HEK293 (cell line): Measurements from ENCODE around the gene NPW.
A peak's percentile ranks its signal among the peaks of the same experiment; 100 is the strongest.

Experiments used
- CTCF ChIA-PET: fragments of 350-600 bp; formaldehyde crosslinking; extraction: SDS; loops from one replicate; lab custom pipeline; 2021; ENCODE audit warnings: antibody characterized with exemption; lab: Yijun Ruan, JAX
- POLR2A ChIA-PET: fragments of 300-600 bp; formaldehyde crosslinking; extraction: SDS; loops from one replicate; lab custom pipeline; 2020; ENCODE audit warnings: antibody characterized with exemption, inconsistent platforms; lab: Yijun Ruan, JAX
- H3K27ac ChIP-seq: fragments of 200-500 bp; sonication (Bioruptor generic); 2 replicates; pipeline ENCODE4 v1.5.1; 2014; ENCODE audit warnings: low read depth, low read length, control low read depth, inconsistent platforms; ENCODE audit errors: extremely low read depth
- H3K36me3 ChIP-seq, 2 experiments: fragments of 200-500 bp in 1 of 2; sonication (Bioruptor generic) in 1 of 2; 1 replicate in 1 of 2; 2 replicates in 1 of 2; pipeline ENCODE4 v1.5.1; 2014 to 2017; ENCODE audit warnings: inconsistent platforms in 2 of 2, low read length in 2 of 2; ENCODE audit not compliant: control insufficient read depth in 2 of 2, insufficient read depth in 1 of 2
- H3K4me1 ChIP-seq: fragments of 200-500 bp; sonication (Bioruptor generic); 2 replicates; pipeline ENCODE4 v1.5.1; 2014; ENCODE audit warnings: mild to moderate bottlenecking, low read length, inconsistent platforms; ENCODE audit not compliant: control insufficient read depth, insufficient read depth
- H3K4me3 ChIP-seq: 2 replicates; pipeline ENCODE4 v1.5.1; 2011; ENCODE audit warnings: low read depth, mild to moderate bottlenecking, control low read depth, low read length, moderate library complexity
- H3K9me3 ChIP-seq: fragments of 200-500 bp; sonication (Bioruptor generic); 2 replicates; pipeline ENCODE4 v1.5.1; 2014; ENCODE audit warnings: low read depth, low read length, inconsistent platforms; ENCODE audit not compliant: control insufficient read depth, insufficient read depth
- BCL6B ChIP-seq: fragments of 450-650 bp; formaldehyde crosslinking; IDR thresholded peaks from 2 replicates; pipeline ENCODE4 v1.5.1; 2017; ENCODE audit warnings: missing biosample characterization, missing genetic modification characterization
- EGR2 ChIP-seq: fragments of 450-650 bp; formaldehyde crosslinking; IDR thresholded peaks from 2 replicates; pipeline ENCODE4 v1.5.1; 2016; ENCODE audit warnings: low read depth, missing biosample characterization, missing genetic modification characterization
- HOXD13 ChIP-seq: sonication (generic); formaldehyde crosslinking; IDR thresholded peaks from 2 replicates; pipeline ENCODE4 v1.8.0; 2022; ENCODE audit warnings: missing genetic modification reagents, borderline replicate concordance
- KLF7 ChIP-seq: fragments of 450-650 bp; formaldehyde crosslinking; IDR thresholded peaks from 2 replicates; pipeline ENCODE4 v1.5.1; 2016; ENCODE audit warnings: missing biosample characterization, missing genetic modification characterization, borderline replicate concordance
- KLF9 ChIP-seq: fragments of 450-650 bp; formaldehyde crosslinking; IDR thresholded peaks from 2 replicates; pipeline ENCODE4 v1.5.1; 2016; ENCODE audit warnings: missing biosample characterization, missing genetic modification characterization, low read depth
- MYNN ChIP-seq: fragments of 450-650 bp; formaldehyde crosslinking; IDR thresholded peaks from 2 replicates; pipeline ENCODE4 v1.5.1; 2016; ENCODE audit warnings: missing biosample characterization, missing genetic modification characterization, borderline replicate concordance
- PBX3 ChIP-seq: sonication (generic); formaldehyde crosslinking; IDR thresholded peaks from 2 replicates; pipeline ENCODE4 v1.8.1; 2022; ENCODE audit warnings: mild to moderate bottlenecking, moderate library complexity, missing genetic modification reagents
- RBAK ChIP-seq: fragments of 450-650 bp; formaldehyde crosslinking; IDR thresholded peaks from 2 replicates; pipeline ENCODE4 v1.5.1; 2016; ENCODE audit warnings: missing biosample characterization, missing genetic modification characterization
- SP2 ChIP-seq: fragments of 450-650 bp; formaldehyde crosslinking; IDR thresholded peaks from 2 replicates; pipeline ENCODE4 v1.5.1; 2016; ENCODE audit warnings: missing biosample characterization, missing genetic modification characterization
- TRIM28 ChIP-seq: IDR thresholded peaks from 2 replicates; pipeline ENCODE4 v1.6.1; 2011; ENCODE audit warnings: low read length, control low read depth, borderline replicate concordance
- YY2 ChIP-seq: fragments of 450-650 bp; formaldehyde crosslinking; IDR thresholded peaks from 2 replicates; pipeline ENCODE4 v1.5.1; 2016; ENCODE audit warnings: missing biosample characterization, missing genetic modification characterization
- ZBTB44 ChIP-seq: fragments of 450-650 bp; IDR thresholded peaks from 2 replicates; pipeline ENCODE4 v1.5.1; 2018; ENCODE audit warnings: missing biosample characterization, mild to moderate bottlenecking, missing genetic modification characterization
- ZBTB6 ChIP-seq: fragments of 450-650 bp; formaldehyde crosslinking; IDR thresholded peaks from 2 replicates; pipeline ENCODE4 v1.5.1; 2017; ENCODE audit warnings: missing biosample characterization, missing genetic modification characterization
- ZFP3 ChIP-seq: fragments of 450-650 bp; formaldehyde crosslinking; IDR thresholded peaks from 2 replicates; pipeline ENCODE4 v1.5.1; 2016; ENCODE audit warnings: low read depth, missing biosample characterization, missing genetic modification characterization
- ZNF148 ChIP-seq: fragments of 450-650 bp; formaldehyde crosslinking; IDR thresholded peaks from 2 replicates; pipeline ENCODE4 v1.5.0; 2017; ENCODE audit warnings: missing biosample characterization, missing genetic modification characterization, borderline replicate concordance
- ZNF157 ChIP-seq: fragments of 450-650 bp; formaldehyde crosslinking; IDR thresholded peaks from 2 replicates; pipeline ENCODE4 v1.5.1; 2016; ENCODE audit warnings: missing biosample characterization, missing genetic modification characterization
- ZNF175 ChIP-seq: fragments of 450-650 bp; formaldehyde crosslinking; IDR thresholded peaks from 2 replicates; pipeline ENCODE4 v1.5.1; 2016; ENCODE audit warnings: missing biosample characterization, missing genetic modification characterization
- ZNF18 ChIP-seq: fragments of 450-650 bp; formaldehyde crosslinking; IDR thresholded peaks from 2 replicates; pipeline ENCODE4 v1.5.1; 2016; ENCODE audit warnings: missing biosample characterization, missing genetic modification characterization
- ZNF24 ChIP-seq: fragments of 450-650 bp; formaldehyde crosslinking; IDR thresholded peaks from 2 replicates; pipeline ENCODE4 v1.5.1; 2016; ENCODE audit warnings: missing biosample characterization, missing genetic modification characterization
- ZNF302 ChIP-seq: fragments of 450-650 bp; formaldehyde crosslinking; IDR thresholded peaks from 2 replicates; pipeline ENCODE4 v1.5.1; 2016; ENCODE audit warnings: missing biosample characterization, missing genetic modification characterization, low read depth
- ZNF398 ChIP-seq: fragments of 450-650 bp; formaldehyde crosslinking; IDR thresholded peaks from 2 replicates; pipeline ENCODE4 v1.5.1; 2017; ENCODE audit warnings: missing biosample characterization, missing genetic modification characterization
- ZNF449 ChIP-seq: fragments of 450-650 bp; formaldehyde crosslinking; IDR thresholded peaks from 2 replicates; pipeline ENCODE4 v1.5.1; 2017; ENCODE audit warnings: missing biosample characterization, mild to moderate bottlenecking, missing genetic modification characterization, moderate library complexity
- ZNF600 ChIP-seq: fragments of 450-650 bp; formaldehyde crosslinking; IDR thresholded peaks from 2 replicates; pipeline ENCODE4 v1.5.1; 2016; ENCODE audit warnings: missing biosample characterization, missing genetic modification characterization

NPW gene

GRCh38 chr16:1981398-1981836 lies 38.2 kb upstream of the NPW start, which contains the start of gene NOXO1:
Gene NOXO1, minus strand, starts transcription at chr16:1981469. Its CDS starts 290 bp downstream, at chr16:1981179.
- Histone ChIP-seq H3K4me1 (peaks cover 7% of the 10 kb centered on the region; the same call in 1 of the 2 replicates), H3K36me3 (peaks cover 0 to 47% of the 10 kb centered on the region in 2 experiments; a peak in 1 of 3 replicates), H3K4me3 (no peak within 1 kb of the TSS), H3K27ac (no peak within 1 kb of the TSS), H3K9me3 (no peaks in the 10 kb centered on the region)
- ChIA-PET CTCF (interaction anchor here (0.5 kb wide), 1 partner anchor 82 kb away, joined by 3 read pairs; no protein-coding TSS in a partner anchor), POLR2A (interaction anchor here (1.0 to 10.1 kb wide), 3 partner anchors 16 to 174 kb away, joined by 3 to 76 read pairs (median 8); partner anchors contain the start of genes RPS2 and TRAF7)
- TF ChIP-seq TRIM28 (no peak), YY2 (tag by site-specific recombination) (no peak), ZNF398 (no peak), ZNF18 (tag by site-specific recombination) (no peak), KLF9 (tag by site-specific recombination) (no peak), ZNF449 (0 out of 2 replicates have a peak, but pooled peaks have one; percentile 21), ZNF302 (tag by site-specific recombination) (no peak), ZNF157 (tag by site-specific recombination) (no peak), ZNF600 (tag by site-specific recombination) (no peak), ZNF148 (tag by site-specific recombination) (no peak), ZFP3 (tag by site-specific recombination) (no peak), ZBTB44 (tag by site-specific recombination) (no peak), RBAK (tag by site-specific recombination) (no peak), EGR2 (tag by site-specific recombination) (peak; percentile 41; the same call in 1 of the 2 replicates), ZBTB6 (no peak), HOXD13 (CRISPR knock-in tag) (no peak), PBX3 (CRISPR knock-in tag) (no peak), BCL6B (no peak), ZNF175 (tag by site-specific recombination) (no peak), KLF7 (tag by site-specific recombination) (no peak), MYNN (tag by site-specific recombination) (no peak), ZNF24 (no peak), SP2 (tag by site-specific recombination) (peak; percentile 51)
